Frontal cortex (tissue), 4 donors: ENCODE data around the gene BNIP3. TPM values are rescaled to one million over a fixed set of nuclear protein-coding genes. Genes with fewer than 3 reads are reported as not detected.
"Not testable (repeated sequence)": the region's sequence is repeated elsewhere in the genome, so short reads cannot be mapped to it uniquely, and the experiment has no call there.

Source experiments
- DNase-seq, 2 donors: peaks; one replicate each; pipeline ENCODE4 v3.0.0; 2012; ENCODE audit warnings: low spot score in 2 of 2
- FAIRE-seq: peaks from 2 replicates; lab custom pipeline; 2012; peaks lifted over from hg19 to GRCh38; lab: Jason Lieb, UNC
- total RNA-seq: library from RNA; depleted of rRNA; stranded (reverse); fragments of >200 nt; gene quantifications from one replicate; pipeline ENCODE4 v1.2.3, GENCODE V29; 2014
- donor health status: control.
- donor health status: control.
- donor health status: control.

BNIP3 gene
- total RNA-seq, 1 donor from 2014 or later: 33.0 TPM

DNA sequence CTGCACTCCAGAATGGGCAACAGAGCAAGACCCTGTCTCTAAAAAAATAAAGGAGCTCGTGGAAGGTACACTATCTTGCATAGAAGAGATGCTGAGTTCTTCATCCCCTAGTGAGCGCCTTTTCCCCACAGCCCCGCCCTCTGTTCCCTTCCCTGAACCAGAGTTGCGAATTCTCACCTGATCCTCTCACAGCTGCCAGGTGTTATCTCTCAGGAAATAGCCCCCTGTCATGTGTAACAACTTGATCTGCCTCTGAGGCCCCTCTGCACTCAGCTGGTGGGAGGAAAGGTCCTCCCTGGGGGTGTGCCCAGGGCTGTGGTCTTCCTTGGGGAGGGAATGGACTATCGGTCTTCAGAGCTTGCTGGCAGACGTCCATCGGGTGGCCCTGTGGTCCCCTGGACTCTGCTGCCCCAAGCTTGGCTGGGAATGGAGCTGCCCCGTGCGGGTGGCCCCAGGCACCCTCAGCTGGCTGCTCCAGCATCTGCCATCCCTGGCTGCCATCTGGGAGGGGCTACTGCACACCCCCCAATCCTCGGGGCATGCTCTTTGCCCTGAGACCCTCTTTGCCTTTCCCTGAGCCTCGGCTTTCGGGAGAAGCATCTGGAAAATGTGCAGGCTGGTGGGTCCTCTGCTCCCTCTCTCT is 21.7 kb upstream of the BNIP3 start:
- FAIRE-seq: no peak

DNA sequence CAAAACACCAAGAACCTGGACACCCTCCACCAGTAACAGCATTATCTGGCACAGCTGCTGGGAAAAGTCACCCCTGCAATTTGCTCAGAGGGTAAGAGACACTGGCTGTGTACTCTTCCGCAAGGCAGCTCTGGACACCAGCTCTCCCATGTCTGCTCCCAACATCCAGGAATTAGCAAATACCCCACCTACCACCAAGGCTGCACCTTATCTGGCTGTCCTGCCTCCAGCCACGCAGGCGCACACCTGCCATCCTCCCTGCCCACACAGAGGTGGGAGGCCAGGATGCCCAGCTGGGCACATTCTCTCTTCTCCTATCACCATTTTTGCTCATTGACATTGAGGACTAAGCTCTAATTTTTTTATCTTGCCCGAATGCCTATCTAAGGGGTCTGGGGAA is 20.3 kb upstream of the BNIP3 start:
- DNase-seq (no peak), FAIRE-seq (no peak)

More for the DNA sequence above, 21.7 kb upstream of the BNIP3 start:
- DNase-seq: no peak

DNA sequence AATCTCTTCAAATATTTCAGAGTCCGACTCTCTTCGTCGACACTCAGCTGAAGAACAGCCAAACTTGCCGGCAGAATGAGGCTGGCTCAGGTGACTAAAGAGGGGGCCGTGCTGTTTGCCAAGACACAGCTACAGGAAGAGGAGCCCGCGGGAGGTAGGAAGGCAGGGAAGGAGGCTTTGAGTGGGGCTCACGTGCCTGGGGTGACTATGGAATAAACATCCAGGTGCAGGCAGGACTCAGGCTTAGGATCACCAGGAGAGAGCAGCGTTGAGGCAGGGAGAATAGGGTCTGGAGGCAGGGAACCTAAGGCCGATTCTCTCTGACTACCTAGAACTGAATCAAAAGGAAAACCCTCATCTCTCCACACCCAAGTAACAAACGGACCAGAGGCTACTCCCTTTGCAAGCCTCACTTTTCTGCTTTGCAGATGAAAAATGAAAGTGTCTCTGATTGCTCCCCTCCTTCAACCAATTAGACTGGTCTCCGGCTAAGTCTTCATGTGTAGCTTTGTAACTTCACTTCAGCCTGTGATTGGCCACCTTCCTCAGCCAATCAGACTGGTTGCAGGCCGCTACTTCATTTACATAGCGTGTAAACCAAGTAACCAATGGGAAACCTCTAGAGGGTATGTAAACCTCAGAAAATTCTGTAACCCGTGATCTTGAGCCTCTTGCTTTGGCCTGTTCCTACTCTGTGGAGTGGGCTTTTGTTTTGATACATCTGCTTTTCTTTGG is 19.7 kb upstream of the BNIP3 start:
- FAIRE-seq (no peak), DNase-seq (no peak)

DNA sequence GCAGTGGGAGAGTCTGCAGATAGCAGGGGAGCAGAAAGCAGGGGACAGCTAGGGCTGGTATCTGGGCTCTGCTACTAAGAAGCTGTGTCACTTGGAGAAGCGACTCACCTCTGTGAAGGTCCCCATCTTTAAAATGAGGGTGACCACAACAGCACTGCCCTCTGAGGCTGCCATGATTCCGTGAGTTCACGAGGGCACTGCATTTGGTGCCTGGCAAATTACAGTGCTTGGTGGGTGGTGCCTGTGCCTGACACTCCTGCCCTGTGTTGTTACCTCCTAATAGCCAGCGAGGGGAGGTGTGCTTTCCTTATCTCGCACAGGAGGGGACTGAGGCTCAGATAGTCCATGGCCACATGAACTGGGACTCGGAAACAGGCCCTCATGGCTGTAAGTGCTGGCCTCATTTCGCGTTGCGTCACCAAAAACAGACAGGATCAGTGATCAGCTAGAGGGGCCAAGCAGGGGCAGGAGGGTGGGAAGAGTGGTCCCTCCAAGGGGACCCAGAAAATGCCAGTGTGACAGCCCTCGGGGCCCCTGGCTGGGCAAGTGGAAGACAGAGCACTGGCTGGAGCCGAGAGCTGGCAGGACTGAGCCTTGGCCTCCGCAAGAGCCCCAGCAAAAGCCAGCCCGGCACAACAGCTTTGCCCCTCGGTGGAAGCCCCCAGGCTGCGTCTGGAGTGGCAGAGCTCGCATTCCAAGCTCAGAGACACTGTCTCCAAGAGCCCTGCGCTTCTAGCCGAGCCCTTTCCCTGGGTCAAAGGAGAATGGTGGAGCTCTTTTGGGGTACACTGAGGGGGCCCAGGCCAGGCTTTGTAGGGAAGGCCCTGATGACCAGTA is 17.3 kb upstream of the BNIP3 start:
- no peak for DNase-seq
- FAIRE-seq: no peak

DNA sequence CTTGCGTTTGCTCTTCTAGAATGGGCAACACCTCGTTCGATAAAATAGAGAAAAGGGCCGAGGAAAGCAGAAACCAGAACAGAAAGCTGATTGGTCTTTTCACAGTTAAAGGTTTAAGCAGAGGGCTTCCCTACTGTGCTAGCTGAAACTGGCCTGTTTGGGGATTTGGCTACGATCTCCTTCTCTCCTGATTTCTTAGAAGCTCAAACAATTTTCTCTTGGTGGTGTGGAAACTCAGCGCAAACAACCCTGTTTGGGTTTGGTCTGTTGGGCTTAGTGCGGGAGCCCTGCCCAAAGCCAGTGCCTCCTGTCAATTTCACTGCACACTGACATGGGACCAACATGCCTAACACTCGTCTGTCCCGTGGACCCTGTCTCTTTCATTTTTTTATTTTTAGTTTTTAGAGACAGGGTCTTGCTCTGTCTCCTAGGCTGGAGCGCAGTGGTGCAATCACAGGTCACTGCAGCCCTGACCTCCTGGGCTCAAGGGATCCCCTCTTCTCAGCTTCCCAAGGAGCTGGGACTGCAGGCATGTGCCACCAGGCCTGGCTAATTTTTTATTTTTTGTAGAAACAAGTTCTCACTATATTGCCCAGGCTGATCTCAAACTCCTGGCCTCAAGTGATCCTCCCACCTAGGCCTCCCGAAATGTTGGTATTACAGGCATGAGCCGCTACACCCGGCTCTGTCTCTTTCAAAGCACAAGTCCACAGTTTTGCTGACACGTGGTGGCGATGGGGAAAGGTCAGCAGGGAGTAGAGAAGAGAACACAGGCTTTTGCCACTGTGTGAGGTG is 16.5 kb upstream of the BNIP3 start:
- DNase-seq (no peak), FAIRE-seq (no peak)

DNA sequence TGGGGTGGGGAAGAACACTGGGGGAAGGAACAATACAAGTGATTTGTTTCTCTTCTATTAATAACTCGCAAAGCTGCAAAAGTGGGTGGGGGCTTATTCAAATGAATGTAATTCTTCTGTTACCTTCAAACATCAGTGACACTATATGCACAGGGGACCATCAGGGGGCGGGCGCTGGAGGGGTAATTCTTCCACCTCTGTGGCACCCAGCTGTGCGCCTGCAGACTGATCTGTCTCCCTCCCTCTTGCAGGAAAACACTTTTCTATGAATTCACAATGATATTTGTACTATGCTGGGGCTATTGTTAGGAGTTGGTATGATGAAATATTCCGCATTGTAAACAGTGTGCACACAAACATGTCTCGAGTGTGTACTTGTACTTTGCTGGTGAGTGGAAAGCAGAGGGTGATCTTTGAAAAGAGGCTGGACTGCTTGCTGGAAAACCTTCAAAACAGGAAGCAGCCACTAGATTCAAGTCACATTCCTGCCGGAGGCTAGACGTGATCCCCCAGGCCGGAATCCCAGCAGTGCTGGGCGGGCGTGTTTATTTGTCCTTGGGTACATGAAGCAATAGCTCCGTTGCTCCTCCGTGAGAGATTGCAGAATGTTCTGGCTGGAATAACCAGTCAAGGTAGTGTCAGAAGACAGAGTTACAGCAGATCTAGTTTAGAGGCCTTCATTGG is 15.8 kb upstream of the BNIP3 start:
- FAIRE-seq: no peak
- peak in 1 of 2 donors; percentile 33 for DNase-seq

DNA sequence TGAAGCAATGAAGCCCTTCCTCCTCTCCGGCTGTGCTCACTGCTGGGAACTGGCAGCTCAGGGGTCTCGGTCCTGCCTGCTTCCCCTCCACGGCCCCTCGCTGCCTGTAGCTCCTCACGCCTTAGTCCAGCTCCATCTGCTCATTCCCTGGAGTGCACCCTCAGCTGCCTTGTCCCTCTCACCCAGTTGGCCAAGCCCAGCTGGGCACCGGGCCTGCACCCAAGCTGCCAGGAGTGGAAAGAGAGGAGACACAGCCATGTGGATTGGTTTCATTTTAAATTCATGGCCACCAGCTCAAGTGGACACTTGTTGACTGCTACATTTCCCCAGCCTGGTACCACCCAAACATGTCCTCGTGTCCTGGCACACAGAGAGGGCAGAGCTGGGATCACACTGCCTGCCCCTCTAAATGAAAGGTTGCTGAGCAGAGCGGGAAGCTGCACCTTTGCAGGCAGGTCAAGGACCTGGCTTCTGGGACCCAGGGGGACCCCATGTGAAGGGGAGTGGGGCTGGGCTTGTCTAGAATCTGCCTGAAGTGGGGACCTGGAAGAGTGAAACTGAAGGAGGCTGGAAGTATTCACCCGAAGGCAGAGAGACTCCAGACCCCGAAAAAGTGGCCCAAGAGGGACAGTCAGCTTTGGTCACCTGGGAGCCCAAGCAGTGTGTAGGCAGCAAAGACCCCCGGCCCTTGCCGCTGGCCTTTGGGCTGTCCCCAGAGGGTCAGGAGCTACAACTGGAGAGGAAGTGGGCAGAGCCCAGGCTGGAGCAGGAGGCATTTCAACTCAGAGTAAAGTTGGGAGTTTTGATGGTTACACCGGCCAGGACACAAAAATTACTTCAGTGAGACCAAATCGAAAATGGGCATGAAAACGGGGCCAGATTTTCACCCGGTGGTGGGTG is 15.0 kb upstream of the BNIP3 start:
- DNase-seq: no peak
- no peak for FAIRE-seq

DNA sequence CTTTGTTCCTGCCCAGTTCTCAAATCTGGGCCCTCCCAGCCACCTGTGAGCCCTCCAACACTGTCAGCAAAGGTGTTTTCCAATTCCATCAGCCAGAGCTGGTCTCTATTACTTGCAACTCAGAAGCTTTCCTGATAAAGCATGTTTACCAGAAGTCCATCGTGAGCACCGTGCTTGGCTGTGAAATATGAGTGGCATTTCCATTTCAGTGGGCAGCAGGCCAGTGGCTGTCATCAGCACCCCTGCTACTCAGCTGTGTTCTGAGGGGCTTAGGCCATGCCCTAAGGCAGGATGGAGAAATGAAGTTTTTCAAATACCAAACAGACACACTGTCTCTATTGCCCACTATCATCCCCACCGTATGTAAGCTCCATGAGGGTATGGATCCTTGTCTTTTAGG is 12.7 kb upstream of the BNIP3 start:
- FAIRE-seq (no peak), DNase-seq (no peak)

DNA sequence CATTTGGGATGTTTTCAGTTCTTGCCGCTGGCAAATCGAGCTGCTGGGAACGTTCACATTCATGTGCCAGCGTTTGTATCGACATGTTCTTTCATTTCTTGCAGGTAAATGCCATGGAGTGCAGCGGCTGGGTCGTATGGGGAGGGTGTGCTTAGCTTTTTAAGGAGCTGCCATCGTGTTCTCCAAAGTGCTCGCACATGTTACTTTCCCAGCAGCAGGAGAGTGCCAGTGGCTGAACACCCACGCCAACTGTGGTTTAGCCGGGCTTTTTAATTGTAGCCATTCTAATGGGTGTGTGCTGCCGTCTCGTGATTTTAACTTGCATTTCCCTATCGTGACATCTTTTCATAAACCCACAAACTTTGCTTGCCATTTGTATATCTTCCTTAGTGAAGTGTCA is 11.6 kb upstream of the BNIP3 start:
- DNase-seq: no peak
- FAIRE-seq: no peak

DNA sequence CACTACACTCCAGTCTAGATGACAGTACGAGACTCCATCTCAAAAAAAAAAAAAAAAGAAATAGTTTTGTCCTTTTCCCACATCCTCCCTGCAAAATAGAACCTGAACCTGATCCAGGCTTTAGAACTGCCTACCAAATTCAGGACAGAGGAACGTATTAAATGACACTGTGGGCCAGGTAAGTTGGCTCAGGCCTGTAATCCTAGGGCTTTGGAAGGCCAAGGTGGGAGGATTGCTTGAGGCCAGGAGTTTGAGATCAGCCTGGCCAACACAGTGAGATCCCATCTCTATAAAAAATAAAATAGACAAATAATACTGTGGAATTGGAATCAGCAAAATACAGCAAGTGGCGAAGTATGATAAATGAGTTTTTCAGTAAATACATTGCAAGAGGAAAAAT is 10.0 kb upstream of the BNIP3 start:
- FAIRE-seq (no peak), DNase-seq (no peak)

DNA sequence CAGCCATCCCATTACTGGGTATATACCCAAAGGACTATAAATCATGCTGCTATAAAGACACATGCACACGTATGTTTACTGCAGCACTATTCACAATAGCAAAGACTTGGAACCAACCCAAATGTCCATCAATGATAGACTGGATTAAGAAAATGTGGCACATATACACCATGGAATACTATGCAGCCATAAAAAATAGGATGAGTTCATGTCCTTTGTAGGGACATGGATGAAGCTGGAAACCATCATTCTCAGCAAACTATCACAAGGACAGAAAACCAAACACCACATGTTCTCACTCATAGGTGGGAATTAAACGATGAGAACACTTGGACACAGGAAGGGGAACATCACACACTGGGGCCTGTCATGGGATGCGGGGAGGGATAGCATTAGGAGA is 6.1 kb upstream of the BNIP3 start:
- DNase-seq, FAIRE-seq: not testable (repeated sequence)

DNA sequence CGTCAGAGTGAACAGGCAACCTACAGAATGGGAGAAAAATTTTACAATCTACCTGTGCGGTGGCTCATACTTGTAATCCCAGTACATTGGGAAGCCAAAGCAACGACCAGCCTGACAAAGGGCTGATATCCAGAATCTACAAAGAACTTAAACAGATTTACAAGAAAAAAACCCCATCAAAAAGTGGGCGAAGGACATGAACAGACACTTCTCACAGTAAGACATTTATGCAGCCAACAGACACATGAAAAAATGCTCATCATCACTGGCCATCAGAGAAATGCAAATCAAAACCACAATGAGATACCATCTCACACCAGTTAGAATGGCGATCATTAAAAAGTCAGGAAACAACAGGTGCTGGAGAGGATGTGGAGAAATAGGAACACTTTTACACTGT is 5.6 kb upstream of the BNIP3 start:
- DNase-seq, FAIRE-seq: not testable (repeated sequence)

DNA sequence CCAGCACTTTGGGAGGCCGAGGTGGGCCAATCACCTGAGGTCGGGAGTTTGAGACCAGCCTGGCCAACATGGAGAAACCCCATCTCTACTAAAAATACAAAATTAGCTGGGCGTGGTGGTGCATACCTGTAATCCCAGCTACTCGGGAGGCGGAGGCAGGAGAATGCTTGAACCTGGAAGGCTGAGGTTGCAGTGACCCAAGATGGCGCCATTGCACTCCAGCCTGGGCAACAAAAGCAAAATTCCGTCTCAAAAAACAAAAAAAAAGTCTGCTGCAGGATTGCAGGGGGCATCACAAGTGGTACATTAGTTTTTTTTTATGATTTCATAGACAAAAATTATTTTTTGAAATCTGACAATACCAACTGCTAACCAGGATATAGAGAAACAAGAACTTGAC is 5.1 kb upstream of the BNIP3 start:
- not testable (repeated sequence) for FAIRE-seq, DNase-seq

DNA sequence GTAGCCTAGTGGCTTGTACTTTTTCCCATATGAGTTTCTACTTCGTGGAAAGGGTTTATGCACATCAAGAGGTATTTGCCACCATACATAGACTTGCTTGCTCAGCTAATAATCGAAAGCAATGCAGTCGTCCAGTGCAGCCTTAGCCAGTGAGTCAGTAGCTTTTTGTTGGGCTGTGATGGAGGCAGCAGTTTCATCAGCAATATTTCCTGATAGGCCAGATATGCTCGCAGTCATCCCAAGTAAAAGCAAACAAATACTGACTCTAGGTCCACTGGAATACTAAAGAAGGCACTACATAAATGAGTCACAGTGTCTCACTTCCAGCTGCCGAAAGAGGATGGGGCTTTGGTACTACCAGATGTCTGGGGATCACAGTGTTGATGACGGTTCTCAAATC is 2.1 kb upstream of the BNIP3 start:
- FAIRE-seq: no peak
- DNase-seq: peak in 1 of 2 donors; percentile 26

DNA sequence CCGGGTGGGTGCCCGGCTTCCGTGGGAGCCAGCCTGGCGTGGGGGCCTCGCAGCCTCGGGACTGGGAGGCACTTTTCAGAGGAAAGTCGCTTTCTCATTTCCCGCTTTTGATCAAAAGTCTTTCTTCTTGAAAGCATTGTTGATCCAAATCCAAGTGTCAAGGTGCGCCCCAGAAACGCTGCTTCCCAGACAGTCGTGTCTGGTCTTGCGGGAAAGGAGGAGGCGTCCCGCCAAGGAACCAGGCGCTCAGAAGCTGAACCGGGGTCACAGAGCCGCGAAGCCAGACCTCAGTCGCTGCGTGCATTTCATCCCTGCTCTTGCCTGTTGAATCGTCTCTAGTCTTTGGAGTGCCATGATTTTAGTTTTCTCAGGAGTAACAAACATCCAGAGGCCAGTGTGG is 1.1 kb upstream of the BNIP3 start:
- DNase-seq: peak in 1 of 2 donors; percentile 12
- FAIRE-seq: no peak

DNA sequence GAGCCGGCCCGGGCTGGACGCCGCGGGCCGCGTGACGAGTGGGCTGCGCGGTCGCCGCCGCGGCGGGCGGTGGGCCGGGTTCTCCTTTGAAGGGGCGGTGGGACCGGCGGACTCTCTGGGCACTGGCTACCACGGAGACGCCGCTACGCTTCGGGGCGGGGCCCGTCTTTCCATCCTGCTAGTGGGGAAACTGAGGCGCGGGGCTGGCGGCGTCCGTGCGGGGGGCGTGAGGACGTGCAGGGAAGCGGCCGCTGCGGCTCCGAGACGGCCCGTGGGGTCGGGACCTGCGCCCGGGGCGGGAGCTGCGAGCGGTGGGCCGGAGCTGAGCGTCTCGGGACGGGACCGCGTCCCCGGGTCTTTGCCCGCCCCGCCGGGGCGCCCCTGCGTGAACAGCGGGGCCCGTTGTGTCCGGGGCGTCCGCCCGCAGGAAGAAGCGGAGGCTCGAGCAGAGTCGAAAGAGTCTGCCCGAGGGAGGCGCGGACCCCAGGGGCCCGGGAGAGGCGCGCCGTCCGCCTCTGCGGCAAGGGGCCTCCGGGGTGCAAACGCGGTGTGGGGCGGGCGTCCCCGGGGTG is 548 bp upstream of the BNIP3 start:
- no peak for FAIRE-seq

DNA sequence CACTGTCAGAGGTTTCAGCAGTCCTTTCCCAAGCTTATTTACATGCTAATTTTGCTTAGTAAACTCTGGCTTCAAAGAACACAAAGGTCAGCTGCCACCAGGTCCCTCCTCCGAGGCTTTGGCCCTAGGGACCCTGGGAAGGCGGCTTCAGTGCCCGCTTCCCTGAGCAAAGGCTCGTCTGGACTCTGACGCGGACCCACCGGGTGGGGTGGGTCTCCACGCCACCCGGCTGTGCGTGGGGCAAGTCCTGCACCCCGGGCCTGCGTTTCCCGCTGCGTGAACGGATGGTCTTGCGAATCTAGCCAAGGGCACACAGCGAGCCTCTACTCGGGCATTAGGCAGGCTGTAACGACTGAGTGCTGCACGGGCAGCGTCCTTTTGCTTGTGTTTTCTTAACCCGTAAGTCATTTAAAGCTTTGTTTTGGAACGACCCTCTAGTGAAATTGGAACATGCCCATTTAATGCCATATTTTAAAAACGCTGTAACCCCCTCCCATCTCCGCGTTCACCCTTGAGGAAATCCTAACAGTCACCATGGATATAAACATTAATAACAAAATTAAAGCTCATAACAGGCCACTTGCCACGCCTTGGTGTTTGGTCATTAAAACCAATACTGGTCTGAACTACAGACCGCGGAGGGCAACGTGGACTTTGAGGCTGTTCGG is 828 bp downstream of the BNIP3 start:
- FAIRE-seq: no peak
- DNase-seq: no peak

More for the DNA sequence above, 548 bp upstream of the BNIP3 start:
- peak; percentile 45 to 60 for DNase-seq

DNA sequence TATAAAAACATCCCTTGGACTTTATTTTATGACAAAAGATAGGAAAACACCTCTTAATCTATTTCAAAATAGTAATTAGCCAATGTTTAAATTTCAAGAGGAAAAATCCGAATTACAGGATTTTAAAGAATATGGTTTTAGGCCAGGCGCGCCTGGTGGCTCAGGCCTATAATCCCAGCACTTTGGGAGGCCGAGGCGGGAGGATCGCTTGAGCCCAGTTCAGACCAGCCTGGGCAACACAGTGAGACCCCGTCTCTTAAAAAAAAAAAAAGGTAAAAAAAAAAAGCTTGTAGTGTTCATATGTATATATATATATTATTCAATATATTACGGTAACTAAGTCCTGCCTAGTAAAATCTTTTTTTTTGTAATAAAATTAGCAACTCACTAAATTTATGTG is 1.4 kb downstream of the BNIP3 start:
- DNase-seq: no peak
- FAIRE-seq: no peak
